C4-2B (cell line): ENCODE measurements around the gene NIPAL1.

Source experiments
- ZFX ChIP-seq: fragments of 450-650 bp; IDR thresholded peaks from 2 replicates; pipeline ENCODE4 v1.6.1; 2017
- TF ChIP-seq, protein P1 (sequence below): fragments of 450-650 bp; conservative IDR thresholded peaks from 2 replicates; pipeline ENCODE4 v1.5.1; 2017; ENCODE audit warnings: mild to moderate bottlenecking

DNA sequence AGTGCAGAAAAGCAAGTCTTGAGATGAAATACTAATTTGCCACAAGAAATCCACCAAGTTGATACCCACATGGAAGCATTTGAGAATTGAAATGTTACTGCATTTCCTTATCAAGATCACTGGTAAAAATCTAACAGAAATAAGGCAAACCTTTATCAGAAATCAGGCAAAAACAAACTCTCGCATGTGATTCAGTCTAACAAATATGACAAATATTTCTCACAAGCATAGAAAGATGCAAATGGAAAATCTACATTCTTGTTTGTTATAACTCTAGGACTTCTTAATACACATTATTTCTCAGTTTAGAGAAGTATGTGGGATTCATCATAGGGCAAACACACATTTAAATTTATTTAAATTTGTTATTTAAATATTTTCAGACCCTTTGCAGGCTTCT lies 64.6 kb downstream of the NIPAL1 start:
- TF ChIP-seq, protein P1, sequence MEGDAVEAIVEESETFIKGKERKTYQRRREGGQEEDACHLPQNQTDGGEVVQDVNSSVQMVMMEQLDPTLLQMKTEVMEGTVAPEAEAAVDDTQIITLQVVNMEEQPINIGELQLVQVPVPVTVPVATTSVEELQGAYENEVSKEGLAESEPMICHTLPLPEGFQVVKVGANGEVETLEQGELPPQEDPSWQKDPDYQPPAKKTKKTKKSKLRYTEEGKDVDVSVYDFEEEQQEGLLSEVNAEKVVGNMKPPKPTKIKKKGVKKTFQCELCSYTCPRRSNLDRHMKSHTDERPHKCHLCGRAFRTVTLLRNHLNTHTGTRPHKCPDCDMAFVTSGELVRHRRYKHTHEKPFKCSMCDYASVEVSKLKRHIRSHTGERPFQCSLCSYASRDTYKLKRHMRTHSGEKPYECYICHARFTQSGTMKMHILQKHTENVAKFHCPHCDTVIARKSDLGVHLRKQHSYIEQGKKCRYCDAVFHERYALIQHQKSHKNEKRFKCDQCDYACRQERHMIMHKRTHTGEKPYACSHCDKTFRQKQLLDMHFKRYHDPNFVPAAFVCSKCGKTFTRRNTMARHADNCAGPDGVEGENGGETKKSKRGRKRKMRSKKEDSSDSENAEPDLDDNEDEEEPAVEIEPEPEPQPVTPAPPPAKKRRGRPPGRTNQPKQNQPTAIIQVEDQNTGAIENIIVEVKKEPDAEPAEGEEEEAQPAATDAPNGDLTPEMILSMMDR, result no peak
- TF ChIP-seq ZFX, result no peak
